Activated T-cell treated with anti-CD3 and anti-CD28 coated beads for 48 hours (primary cell): Measurements from ENCODE around the gene OR52E5.

Source experiments
- DNase-seq: peaks from one replicate; pipeline ENCODE4 v3.0.0-alpha.2; 2020; ENCODE audit warnings: low read depth

OR52E5 gene

GRCh38 chr11:5933116-5933515 lies 40.1 kb downstream of the OR52E5 start:
- DNase-seq: no peak

- no peak for DNase-seq
Measured at GRCh38 chr11:5937868-5938602, 45.0 kb downstream of the OR52E5 start.

GRCh38 chr11:5938603-5938965 lies 45.6 kb downstream of the OR52E5 start:
- DNase-seq: no peak

GRCh38 chr11:5940748-5941147 lies 47.7 kb downstream of the OR52E5 start:
- DNase-seq: no peak

- no peak for DNase-seq
Measured at GRCh38 chr11:5941951-5942350, 48.9 kb downstream of the OR52E5 start, which contains the start of gene OR56A3. OR56A3 (plus strand) TSS chr11:5942251; CDS start chr11:5947347, 5,096 bp downstream.
